ENCODE results near the gene FKBP4. TPM values are rescaled to one million over a fixed set of nuclear protein-coding genes. Genes with fewer than 3 reads are reported as not detected.
A peak's percentile ranks its signal among the peaks of the same experiment; 100 is the strongest.

Gene FKBP4
- total RNA-seq, 2 donors from 2014 or later, result 63.1 to 274 TPM

- no peak for TF ChIP-seq CTCF (IDR thresholded peaks at IDR 0.05)
- peaks cover 1% of the 10 kb centered on the region for H3K36me3 ChIP-seq
- intact Hi-C loops (cut with DNase I), result no loop called here
- peaks cover 8% of the 10 kb centered on the region for H3K4me1 ChIP-seq
- no peaks in the 10 kb centered on the region for H3K27me3 ChIP-seq
- no peak overlapping the region for H3K4me3 ChIP-seq
- H3K9ac ChIP-seq (ENCODE audit: low read depth in 2 of 2, low read length in 2 of 2), result no peak overlapping the region
- no peak overlapping the region for H3K27ac ChIP-seq
- DNase-seq, result no peak
- H3K9me3 ChIP-seq, result no peaks in the 10 kb centered on the region
These were observed 1.2 kb upstream of the FKBP4 start for GRCh38 chr12:2793561-2793960.

GRCh38 chr12:2794191-2794735, 507 bp upstream of the FKBP4 start:
- Histone ChIP-seq H3K9ac (ENCODE audit: low read depth in 2 of 2, low read length in 2 of 2) (peak overlapping the region; percentile 59 to 82), H3K9me3 (no peaks in the 10 kb centered on the region), H3K27me3 (no peaks in the 10 kb centered on the region), H3K36me3 (peaks cover 8% of the 10 kb centered on the region), H3K4me3 (peak overlapping the region; percentile 57), H3K4me1 (peaks cover 8% of the 10 kb centered on the region), H3K27ac (peak overlapping the region; percentile 64)
- no peak for TF ChIP-seq CTCF (IDR thresholded peaks at IDR 0.05)
- peak; percentile 86 for DNase-seq
- intact Hi-C loops (cut with DNase I), result no loop called here

GRCh38 chr12:2795291-2796186, 769 bp downstream of the FKBP4 start:
- intact Hi-C loops (cut with DNase I), result no loop called here
- peak overlapping the region; percentile 57 for H3K4me3 ChIP-seq
- H3K36me3 ChIP-seq, result peaks cover 21% of the 10 kb centered on the region
- H3K9ac ChIP-seq (ENCODE audit: low read depth in 2 of 2, low read length in 2 of 2), result peak overlapping the region; percentile 53 to 93
- peak; percentile 86 for DNase-seq
- TF ChIP-seq CTCF (IDR thresholded peaks at IDR 0.05), result no peak
- H3K9me3 ChIP-seq, result no peaks in the 10 kb centered on the region
- peak overlapping the region; percentile 66 for H3K27ac ChIP-seq
- H3K27me3 ChIP-seq, result no peaks in the 10 kb centered on the region
- peaks cover 8% of the 10 kb centered on the region for H3K4me1 ChIP-seq

- peak; percentile 47 for DNase-seq
- Histone ChIP-seq H3K27ac (peak overlapping the region; percentile 66), H3K27me3 (no peaks in the 10 kb centered on the region), H3K4me3 (peak overlapping the region; percentile 57), H3K36me3 (peaks cover 22% of the 10 kb centered on the region), H3K4me1 (peaks cover 8% of the 10 kb centered on the region), H3K9ac (ENCODE audit: low read depth in 2 of 2, low read length in 2 of 2) (peak overlapping the region; percentile 53 to 93), H3K9me3 (no peaks in the 10 kb centered on the region)
- TF ChIP-seq CTCF (IDR thresholded peaks at IDR 0.05), result no peak
- intact Hi-C loops (cut with DNase I), result no loop called here
These were observed 1.5 kb downstream of the FKBP4 start for GRCh38 chr12:2796187-2796666.

GRCh38 chr12:2797721-2798418, 3.1 kb downstream of the FKBP4 start:
- H3K36me3 ChIP-seq, result peaks cover 26% of the 10 kb centered on the region
- no peak for DNase-seq
- H3K27ac ChIP-seq, result no peak overlapping the region
- no peak overlapping the region for H3K9ac ChIP-seq (ENCODE audit: low read depth in 2 of 2, low read length in 2 of 2)
- H3K4me3 ChIP-seq, result no peak overlapping the region
- no peaks in the 10 kb centered on the region for H3K27me3 ChIP-seq
- no peak for TF ChIP-seq CTCF (IDR thresholded peaks at IDR 0.05)
- intact Hi-C loops (cut with DNase I), result no loop called here
- no peaks in the 10 kb centered on the region for H3K9me3 ChIP-seq
- H3K4me1 ChIP-seq, result peaks cover 8% of the 10 kb centered on the region
